Stimulated activated naive CD8-positive, alpha-beta T cell treated with anti-CD3 and anti-CD28 coated beads, Interleukin-15, Interleukin-2, amounts not matched to agents 100 U/mL and 50 U/mL, for 24 hours (primary cell): Measurements from ENCODE around the gene TAS2R60.
"Not testable (repeated sequence)": the region's sequence is repeated elsewhere in the genome, so short reads cannot be mapped to it uniquely, and the experiment has no call there.

ENCODE experiments used
- ATAC-seq: fragments of 150-1000 bp; cut with Tn5 transposase; one replicate; pipeline ENCODE4 v1.10.0; 2021
- DNase-seq: peaks from one replicate; pipeline ENCODE4 v3.0.0; 2021

The TAS2R60 gene

GRCh38 chr7:143444063-143444782, 970 bp downstream of the TAS2R60 start:
- ATAC-seq (no peak), DNase-seq (no peak)

- no peak for ATAC-seq
- DNase-seq, result no peak
Measured at GRCh38 chr7:143444785-143445184, 1.5 kb downstream of the TAS2R60 start.

GRCh38 chr7:143447466-143447865, 4.2 kb downstream of the TAS2R60 start:
- ATAC-seq (no peak), DNase-seq (no peak)

- ATAC-seq (no peak), DNase-seq (no peak)
Measured at GRCh38 chr7:143448429-143448828, 5.2 kb downstream of the TAS2R60 start.

GRCh38 chr7:143449793-143450192, 6.5 kb downstream of the TAS2R60 start:
- ATAC-seq, result no peak

GRCh38 chr7:143451122-143451521, 7.9 kb downstream of the TAS2R60 start:
- DNase-seq (no peak), ATAC-seq (no peak)

More at GRCh38 chr7:143449793-143450192, 6.5 kb downstream of the TAS2R60 start:
- DNase-seq, result no peak

- DNase-seq, result no peak
- no peak for ATAC-seq
Measured at GRCh38 chr7:143451746-143452145, 8.5 kb downstream of the TAS2R60 start.

GRCh38 chr7:143452495-143452894, 9.2 kb downstream of the TAS2R60 start:
- DNase-seq (no peak), ATAC-seq (no peak)

GRCh38 chr7:143454091-143454680, 10.9 kb downstream of the TAS2R60 start:
- DNase-seq, result no peak

GRCh38 chr7:143455491-143455890, 12.2 kb downstream of the TAS2R60 start:
- no peak for ATAC-seq

More at GRCh38 chr7:143454091-143454680, 10.9 kb downstream of the TAS2R60 start:
- no peak for ATAC-seq

GRCh38 chr7:143455942-143456341, 12.7 kb downstream of the TAS2R60 start:
- ATAC-seq, result no peak
- no peak for DNase-seq

More at GRCh38 chr7:143455491-143455890, 12.2 kb downstream of the TAS2R60 start:
- no peak for DNase-seq

GRCh38 chr7:143456992-143457793, 13.9 kb downstream of the TAS2R60 start:
- DNase-seq (no peak), ATAC-seq (no peak)

GRCh38 chr7:143458263-143458662, 15.0 kb downstream of the TAS2R60 start:
- DNase-seq (no peak), ATAC-seq (no peak)

- ATAC-seq, result no peak
- DNase-seq, result no peak
Measured at GRCh38 chr7:143458681-143459080, 15.4 kb downstream of the TAS2R60 start.

- DNase-seq (no peak), ATAC-seq (no peak)
Measured at GRCh38 chr7:143459359-143459758, 16.1 kb downstream of the TAS2R60 start.

- ATAC-seq (peak; percentile 45), DNase-seq (no peak)
Measured at GRCh38 chr7:143460271-143460979, 17.2 kb downstream of the TAS2R60 start.

- ATAC-seq (no peak), DNase-seq (no peak)
Measured at GRCh38 chr7:143462045-143462444, 18.8 kb downstream of the TAS2R60 start.

GRCh38 chr7:143463556-143463955, 20.3 kb downstream of the TAS2R60 start:
- ATAC-seq, result no peak
- no peak for DNase-seq

GRCh38 chr7:143463957-143464356, 20.7 kb downstream of the TAS2R60 start:
- ATAC-seq (no peak), DNase-seq (no peak)

GRCh38 chr7:143467724-143468123, 24.5 kb downstream of the TAS2R60 start:
- no peak for DNase-seq
- no peak for ATAC-seq

- not testable (repeated sequence) for DNase-seq, ATAC-seq
Measured at GRCh38 chr7:143472071-143472689, 28.9 kb downstream of the TAS2R60 start.
